Measurements from ENCODE around the gene GJA5. TPM values are rescaled to one million over a fixed set of nuclear protein-coding genes. Genes with fewer than 3 reads are reported as not detected.

The GJA5 gene
- 10 to 100 TPM in 6 of 9 donors, 1 to 10 TPM in 3; 6.1 to 31.0 (median 13.4) TPM for total RNA-seq
- 1 to 10 TPM; 5.8 to 8.6 TPM for polyA plus RNA-seq
- long read RNA-seq, donor 1, partial matches to known transcripts: 0 of 6 reads
- long read RNA-seq, donor 1, other reads (novel, unspliced or antisense): 3 of 6 reads
- long read RNA-seq, donor 2, transcript GJA5-203 (2 exons, 3,183 nt): major isoform, 20 of 30 reads
- long read RNA-seq, donor 2, partial matches to known transcripts: 0 of 30 reads
- long read RNA-seq, donor 2, other reads (novel, unspliced or antisense): 8 of 30 reads
- long read RNA-seq, donor 3, partial matches to known transcripts: 0 of 3 reads
- long read RNA-seq, donor 3, other reads (novel, unspliced or antisense): 1 of 3 reads

GRCh38 chr1:147760481-147761260 lies at the start of gene GJA5:
Gene GJA5 (minus strand): TSS chr1:147760602. CDS start chr1:147759238, 1,364 bp downstream.
- Histone ChIP-seq H3K27ac (peak within 1 kb of the TSS in 6 of 12 donors; percentile 17 to 69 (median 63)), H3K36me3 (no peaks in the 10 kb centered on the region), H3K27me3 (no peaks in the 10 kb centered on the region), H3K4me1 (peaks cover 6 to 59% (median 34%) of the 10 kb centered on the region in 12 donors), H3K4me3 (peak within 1 kb of the TSS in 2 of 12 donors; percentile 1 to 10), H3K9me3 (no peaks in the 10 kb centered on the region)
- DNase-seq (no peak), ATAC-seq (no peak)
- intact Hi-C loops (cut with DNase I): no loop called here
- TF ChIP-seq POLR2A (IDR thresholded peaks at IDR 0.05) (no peak), CTCF (IDR thresholded peaks at IDR 0.05) (no peak)
- 85 to 86% (median 86%) methylated on average over 7 of the region's 7 CpGs for WGBS, 4 donors

GRCh38 chr1:147809236-147809635 lies 48.8 kb upstream of the GJA5 start:
- no peak for ATAC-seq
- H3K9me3 ChIP-seq: no peaks in the 10 kb centered on the region
- intact Hi-C loops (cut with DNase I): no loop called here
- no peak overlapping the region for H3K27ac ChIP-seq
- no peak for TF ChIP-seq CTCF (IDR thresholded peaks at IDR 0.05)
- no peak for TF ChIP-seq POLR2A (IDR thresholded peaks at IDR 0.05)
- no peaks in the 10 kb centered on the region for H3K27me3 ChIP-seq
- H3K36me3 ChIP-seq: no peaks in the 10 kb centered on the region
- no peak overlapping the region for H3K4me3 ChIP-seq
- H3K4me1 ChIP-seq: peaks cover 0 to 13% (median 0%) of the 10 kb centered on the region in 12 donors
- no peak for DNase-seq
- WGBS, 4 donors: 68 to 79% (median 72%) methylated on average over 1 of the region's 1 CpG

DNA sequence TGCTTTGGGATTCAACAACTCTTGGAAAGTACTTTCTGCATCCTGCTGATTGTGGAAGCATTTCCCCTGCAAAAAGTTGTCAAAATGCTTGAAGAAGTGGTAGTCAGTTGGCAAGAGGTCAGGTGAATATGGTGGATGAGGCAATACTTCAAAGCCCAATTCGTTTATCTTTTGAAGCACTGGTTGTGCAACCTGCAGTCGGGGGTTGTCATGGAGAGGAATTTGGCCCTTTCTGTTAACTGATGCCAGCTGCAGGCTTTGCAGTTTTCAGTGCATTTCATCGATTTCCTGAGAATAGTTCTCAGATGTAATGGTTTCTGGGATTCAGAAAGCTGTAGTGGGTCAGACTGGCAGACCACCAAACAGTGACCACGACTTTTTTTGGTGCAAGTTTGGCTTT lies 47.6 kb upstream of the GJA5 start:
- Histone ChIP-seq H3K4me1 (peaks cover 0 to 13% (median 0%) of the 10 kb centered on the region in 12 donors), H3K4me3 (no peak overlapping the region), H3K27ac (no peak overlapping the region), H3K27me3 (no peaks in the 10 kb centered on the region), H3K9me3 (no peaks in the 10 kb centered on the region), H3K36me3 (no peaks in the 10 kb centered on the region)
- WGBS, 4 donors: 39 to 58% (median 50%) methylated on average over 4 of the region's 4 CpGs
- DNase-seq: no peak
- intact Hi-C loops (cut with DNase I): no loop called here
- ATAC-seq: no peak
- no peak for TF ChIP-seq POLR2A (IDR thresholded peaks at IDR 0.05)
- TF ChIP-seq CTCF (IDR thresholded peaks at IDR 0.05): no peak

GRCh38 chr1:147807405-147807804 lies 47.0 kb upstream of the GJA5 start:
- no peaks in the 10 kb centered on the region for H3K36me3 ChIP-seq
- peaks cover 0 to 13% (median 0%) of the 10 kb centered on the region in 12 donors for H3K4me1 ChIP-seq
- no peaks in the 10 kb centered on the region for H3K27me3 ChIP-seq
- no peak overlapping the region for H3K27ac ChIP-seq
- no peak overlapping the region for H3K4me3 ChIP-seq
- intact Hi-C loops (cut with DNase I): no loop called here
- 77 to 78% (median 78%) methylated on average over 4 of the region's 4 CpGs for WGBS, 4 donors
- no peak for ATAC-seq
- no peak for TF ChIP-seq POLR2A (IDR thresholded peaks at IDR 0.05)
- TF ChIP-seq CTCF (IDR thresholded peaks at IDR 0.05): no peak
- H3K9me3 ChIP-seq: no peaks in the 10 kb centered on the region
- no peak for DNase-seq
